IMR-90 (cell line): ENCODE measurements around the gene FAM193A. TPM values are rescaled to one million over a fixed set of nuclear protein-coding genes. Genes with fewer than 3 reads are reported as not detected.
"Not testable (repeated sequence)": the region's sequence is repeated elsewhere in the genome, so short reads cannot be mapped to it uniquely, and the experiment has no call there.

Experiments
- ATAC-seq: fragments of 200-7000 bp; cut with Tn5 transposase; 2 replicates; pipeline ENCODE4 v1.9.1; 2020; ENCODE audit warnings: low read depth, mild to moderate bottlenecking, moderate library complexity
- BruUV-seq: library from RNA; stranded (reverse); fragments of 400-500 nt; replicated peaks from 2 replicates; lab custom pipeline; 2021; lab: Mats Ljungman, UMichigan
- CTCF ChIA-PET: fragments of 300-600 bp; formaldehyde crosslinking; extraction: SDS; loops from one replicate; lab custom pipeline; 2021; ENCODE audit warnings: antibody characterized with exemption; lab: Yijun Ruan, JAX
- POLR2A ChIA-PET: fragments of 300-600 bp; sonication (Branson Sonifier 250); formaldehyde crosslinking; loops from one replicate; lab custom pipeline; 2022; ENCODE audit warnings: antibody characterized with exemption; ENCODE audit not compliant: unreplicated experiment; lab: Charles Lee
- DNase-seq: peaks from one replicate; pipeline ENCODE4 v3.0.0; 2013
- H2AFZ ChIP-seq: replicated peaks from 2 replicates; pipeline ENCODE3; 2013; ENCODE audit warnings: low read length, mild to moderate bottlenecking; ENCODE audit not compliant: poor library complexity
- H2AK5ac ChIP-seq: 2 replicates; pipeline ENCODE4 v1.6.1; 2013; ENCODE audit warnings: low read depth, low read length, inconsistent platforms
- H2AK9ac ChIP-seq: replicated peaks from 2 replicates; pipeline ENCODE3; 2013; ENCODE audit warnings: mild to moderate bottlenecking, low read depth, low read length, moderate library complexity; ENCODE audit not compliant: poor library complexity
- H2BK120ac ChIP-seq: 2 replicates; pipeline ENCODE4 v1.6.1; 2013; ENCODE audit warnings: low read depth, low read length, inconsistent platforms
- H2BK15ac ChIP-seq: 3 replicates; pipeline ENCODE4 v1.6.1; 2013; ENCODE audit warnings: low read depth, low read length, inconsistent platforms
- H2BK20ac ChIP-seq: 2 replicates; pipeline ENCODE4 v1.6.1; 2013; ENCODE audit warnings: low read depth, mild to moderate bottlenecking, inconsistent platforms, low read length, moderate library complexity
- H2BK5ac ChIP-seq: 2 replicates; pipeline ENCODE4 v1.6.1; 2013; ENCODE audit warnings: mild to moderate bottlenecking, low read depth, low read length, inconsistent platforms; ENCODE audit not compliant: poor library complexity, severe bottlenecking
- H3K14ac ChIP-seq: replicated peaks from 2 replicates; pipeline ENCODE4 v1.6.1; 2013; ENCODE audit warnings: low read depth, low read length, inconsistent platforms
- H3K18ac ChIP-seq: 2 replicates; pipeline ENCODE4 v1.6.1; 2013; ENCODE audit warnings: low read depth, low read length, control low read depth
- H3K23ac ChIP-seq: 2 replicates; pipeline ENCODE4 v1.6.1; 2013; ENCODE audit warnings: low read depth, low read length, inconsistent platforms
- H3K27ac ChIP-seq: 2 replicates; pipeline ENCODE4 v1.5.1; 2013; ENCODE audit warnings: mild to moderate bottlenecking, control low read depth, low read length; ENCODE audit not compliant: insufficient read depth
- H3K27me3 ChIP-seq: 2 replicates; pipeline ENCODE4 v1.6.1; 2013; ENCODE audit warnings: low read length; ENCODE audit not compliant: control insufficient read depth, insufficient read depth
- H3K36me3 ChIP-seq: 2 replicates; pipeline ENCODE4 v1.6.1; 2013; ENCODE audit warnings: low read length, mixed read lengths; ENCODE audit not compliant: control insufficient read depth, insufficient read depth
- H3K4ac ChIP-seq: 2 replicates; pipeline ENCODE4 v1.6.1; 2013; ENCODE audit warnings: low read depth, low read length, inconsistent platforms
- H3K4me1 ChIP-seq: 2 replicates; pipeline ENCODE4 v1.6.1; 2013; ENCODE audit warnings: low read length, mixed read lengths; ENCODE audit not compliant: control insufficient read depth, insufficient read depth
- H3K4me2 ChIP-seq: 2 replicates; pipeline ENCODE4 v1.6.1; 2013; ENCODE audit warnings: low read depth, mild to moderate bottlenecking, control low read depth, low read length, moderate library complexity
- H3K4me3 ChIP-seq: 2 replicates; pipeline ENCODE4 v1.5.1; 2013; ENCODE audit warnings: low read depth, mild to moderate bottlenecking, control low read depth, low read length, moderate library complexity; ENCODE audit not compliant: insufficient read depth
- H3K56ac ChIP-seq: 2 replicates; pipeline ENCODE4 v1.6.1; 2013; ENCODE audit warnings: low read length, inconsistent platforms; ENCODE audit not compliant: insufficient read depth; ENCODE audit errors: extremely low read depth
- H3K79me1 ChIP-seq, 2 experiments: 2 replicates each; pipeline ENCODE4 v1.6.1; 2013; ENCODE audit warnings: low read length in 2 of 2, inconsistent platforms in 1 of 2, low read depth in 1 of 2
- H3K9ac ChIP-seq: 2 replicates; pipeline ENCODE4 v1.6.1; 2013; ENCODE audit warnings: low read depth, low read length, control low read depth
- H3K9me1 ChIP-seq: 2 replicates; pipeline ENCODE4 v1.6.1; 2013; ENCODE audit warnings: low read length, inconsistent platforms; ENCODE audit not compliant: insufficient read depth
- H3K9me3 ChIP-seq: 2 replicates; pipeline ENCODE4 v1.6.1; 2013; ENCODE audit warnings: low read length; ENCODE audit not compliant: control insufficient read depth, insufficient read depth
- H4K20me1 ChIP-seq: 2 replicates; pipeline ENCODE4 v1.6.1; 2013; ENCODE audit warnings: low read length, inconsistent platforms; ENCODE audit not compliant: insufficient read depth
- H4K5ac ChIP-seq: 2 replicates; pipeline ENCODE4 v1.6.1; 2013; ENCODE audit warnings: mild to moderate bottlenecking, low read depth, low read length, control low read depth
- H4K8ac ChIP-seq, 2 experiments: 2 replicates each; pipeline ENCODE4 v1.6.1; 2013; ENCODE audit warnings: low read depth in 2 of 2, low read length in 2 of 2, control low read depth in 1 of 2, inconsistent platforms in 1 of 2
- H4K91ac ChIP-seq: 2 replicates; pipeline ENCODE4 v1.6.1; 2013; ENCODE audit warnings: low read depth, low read length, inconsistent platforms; ENCODE audit not compliant: insufficient read depth
- WGBS, 2 experiments: methylation state at CpG; one replicate each; pipeline versions ENCODE4 v1.1.5 to v1.1.7; 2013; ENCODE audit warnings: missing lambda C conversion rate in 2 of 2; ENCODE audit not compliant: insufficient read length in 1 of 2; ENCODE audit errors: extremely low coverage in 2 of 2; 5-methylcytosine and 5-hydroxymethylcytosine counted together
- dilution Hi-C: fragments of 300-500 bp; cut with HindIII; formaldehyde crosslinking; loops from one replicate; pipeline ENCODE4 v1.14.3; 2018; ENCODE audit warnings: low sequenced_read_pairs; ENCODE audit not compliant: unreplicated experiment
- in situ Hi-C: fragments of 300-500 bp; cut with MboI; formaldehyde crosslinking; loops from 3 replicates; pipeline ENCODE4 v1.14.3; 2019; ENCODE audit warnings: low sequenced_read_pairs, inconsistent platforms, mixed read lengths
- intact Hi-C: fragments of 100-400 bp; cut with micrococcal nuclease; formaldehyde crosslinking; loops from 2 replicates; pipeline ENCODE4 v1.10.0; 2022
- polyA plus RNA-seq, 3 experiments: library from polyadenylated mRNA; depleted of rRNA; stranded (reverse); fragments of >200 nt; gene quantifications; 2 replicates each; pipeline ENCODE4 v1.2.3, GENCODE V29; 2012; ENCODE audit warnings: low replicate concordance in 1 of 3
- total RNA-seq: library from RNA; depleted of rRNA; stranded (reverse); fragments of >200 nt; gene quantifications from 2 replicates; pipeline ENCODE4 v1.2.3, GENCODE V29; 2012

The FAM193A gene
- total and polyA plus RNA-seq, 2 of the 4 experiments (the other 2 are of a cell fraction) = 6.8 to 11.0 TPM

GRCh38 chr4:2546961-2547691 lies 10.7 kb downstream of the FAM193A start:
- CTCF ChIA-PET = interaction anchor here (0.6 kb wide), 1 partner anchor 358 kb away, joined by 6 read pairs; no protein-coding TSS in a partner anchor
- H4K5ac ChIP-seq, H4K8ac ChIP-seq, H2BK5ac ChIP-seq, H3K4me2 ChIP-seq, H3K9me3 ChIP-seq, DNase-seq, H3K56ac ChIP-seq, H3K36me3 ChIP-seq, ATAC-seq, H2AFZ ChIP-seq, H4K91ac ChIP-seq, H2AK5ac ChIP-seq, H2BK120ac ChIP-seq, H3K18ac ChIP-seq, H3K4me3 ChIP-seq, H3K14ac ChIP-seq, H3K27me3 ChIP-seq, POLR2A ChIA-PET, H3K4me1 ChIP-seq, H2BK15ac ChIP-seq, H3K9ac ChIP-seq, H3K9me1 ChIP-seq, H3K4ac ChIP-seq, BruUV-seq, H3K23ac ChIP-seq, H2BK20ac ChIP-seq, intact Hi-C loops, in situ Hi-C loops, H2AK9ac ChIP-seq, dilution Hi-C loops, H3K27ac ChIP-seq: not testable (repeated sequence)
- H4K20me1 ChIP-seq = peaks cover 91% of the 10 kb centered on the region
- WGBS, 2 experiments = 100% methylated on average over 2 of the region's 16 CpGs; no CpG with 5 or more reads in 1 of the 2 experiments
- peaks cover 0 to 50% of the 10 kb centered on the region in 2 experiments; a peak in 2 of 4 replicates for H3K79me1 ChIP-seq
